GM21447 (cell line): ENCODE measurements around the gene CARF.
"Not testable (repeated sequence)": the region's sequence is repeated elsewhere in the genome, so short reads cannot be mapped to it uniquely, and the experiment has no call there.

Experiments used
- ATAC-seq: cut with Tn5 transposase; IDR thresholded peaks from one replicate; pipeline ENCODE4 v1.9.1; 2021; ENCODE audit not compliant: unreplicated experiment

CARF gene

DNA sequence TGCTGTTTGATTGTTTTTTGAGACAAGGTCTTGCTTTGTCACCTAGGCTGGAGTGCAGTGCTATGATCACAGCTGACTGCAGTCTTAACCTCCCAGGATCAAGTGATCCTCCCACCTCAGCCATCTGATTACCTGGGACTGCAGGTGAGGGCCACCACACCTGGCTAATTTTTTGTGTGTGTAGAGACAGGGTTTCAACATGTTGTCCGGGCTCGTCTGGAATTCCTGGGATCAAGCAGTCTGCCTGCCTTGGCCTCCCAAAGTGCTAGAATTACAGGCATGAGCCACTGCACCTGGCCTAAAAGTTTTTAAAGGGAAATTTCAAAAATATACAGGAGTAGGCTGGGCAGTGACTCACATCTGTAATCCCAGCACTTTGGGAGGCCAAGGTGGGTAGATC lies 22.4 kb downstream of the CARF start:
- no peak for ATAC-seq

DNA sequence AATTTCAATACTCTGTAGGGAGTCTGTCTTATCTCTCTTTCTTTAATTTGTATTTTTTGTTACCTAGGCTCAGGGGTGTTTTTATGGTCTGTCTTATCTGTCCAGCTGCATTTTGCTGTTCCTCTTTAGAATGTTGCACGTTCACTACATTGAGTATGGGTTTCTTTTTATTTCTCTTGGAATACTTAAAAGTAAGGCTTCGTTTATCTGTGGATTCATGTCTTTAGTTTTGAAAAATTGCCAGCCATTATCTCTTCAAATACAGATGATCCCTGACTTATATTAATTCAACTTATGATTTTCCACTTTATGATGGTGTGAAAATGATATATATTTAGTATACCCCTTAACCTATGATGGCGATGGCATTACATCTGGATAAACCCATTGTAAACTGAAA lies 26.9 kb downstream of the CARF start:
- ATAC-seq: no peak

DNA sequence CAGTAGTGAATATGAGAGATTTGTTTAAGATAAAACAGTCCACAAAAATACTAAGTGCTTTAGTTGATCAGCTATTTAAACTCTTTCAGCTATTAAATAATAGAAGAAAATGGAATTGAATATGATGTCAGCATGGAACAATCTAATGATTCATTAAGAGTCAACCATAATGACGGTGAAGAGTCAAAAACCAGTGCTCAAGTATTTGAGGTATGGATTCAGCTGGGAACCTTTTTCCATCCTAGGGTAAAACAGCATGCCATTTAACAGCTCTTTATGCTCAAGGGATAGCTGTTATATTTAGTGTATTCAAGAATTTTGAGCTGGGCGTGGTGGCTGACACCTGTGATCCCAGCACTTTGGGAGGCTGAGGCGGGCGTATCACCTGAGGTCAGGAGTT lies 29.7 kb downstream of the CARF start:
- ATAC-seq: no peak

DNA sequence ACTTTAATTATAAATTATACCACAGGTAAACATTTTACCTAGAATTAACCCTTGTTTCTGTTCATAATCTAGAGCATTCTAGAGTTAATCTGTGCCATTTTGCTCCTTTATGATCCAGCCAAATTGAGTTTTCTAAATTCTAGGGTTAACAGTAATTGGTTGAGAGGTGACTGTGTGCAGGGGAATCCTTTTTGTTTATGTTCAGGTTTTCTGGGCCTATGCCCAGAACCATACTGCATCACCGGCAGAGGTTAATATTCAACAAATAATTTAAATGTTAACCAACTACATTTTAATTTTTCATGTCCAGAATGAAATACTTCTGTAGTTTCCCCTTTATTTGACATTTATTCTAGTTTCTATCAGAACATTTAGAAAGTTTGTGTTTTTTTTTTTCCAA lies 32.3 kb downstream of the CARF start:
- ATAC-seq: no peak

- no peak for ATAC-seq
Measured at GRCh38 chr2:202944816-202945215, 32.7 kb downstream of the CARF start.

GRCh38 chr2:202945497-202945896 lies 33.4 kb downstream of the CARF start:
- no peak for ATAC-seq

DNA sequence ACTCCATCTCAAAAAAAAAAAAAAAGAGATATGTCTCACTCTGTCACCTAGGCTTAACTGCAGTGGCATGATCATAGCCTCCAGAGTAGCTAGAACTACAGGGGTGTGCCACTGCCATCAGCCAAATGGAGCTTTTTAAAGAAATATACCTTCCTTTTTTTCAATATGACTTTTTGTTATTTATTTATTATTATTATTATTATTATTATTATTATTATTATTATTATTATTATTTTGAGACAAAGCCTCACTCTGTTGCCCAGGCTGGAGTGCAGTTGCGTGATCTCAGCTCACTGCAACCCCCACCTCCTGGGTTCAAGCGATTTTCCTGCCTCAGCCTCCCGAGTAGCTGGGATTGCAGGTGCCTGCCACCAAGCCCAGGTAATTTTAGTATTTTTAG lies 37.3 kb downstream of the CARF start:
- not testable (repeated sequence) for ATAC-seq

DNA sequence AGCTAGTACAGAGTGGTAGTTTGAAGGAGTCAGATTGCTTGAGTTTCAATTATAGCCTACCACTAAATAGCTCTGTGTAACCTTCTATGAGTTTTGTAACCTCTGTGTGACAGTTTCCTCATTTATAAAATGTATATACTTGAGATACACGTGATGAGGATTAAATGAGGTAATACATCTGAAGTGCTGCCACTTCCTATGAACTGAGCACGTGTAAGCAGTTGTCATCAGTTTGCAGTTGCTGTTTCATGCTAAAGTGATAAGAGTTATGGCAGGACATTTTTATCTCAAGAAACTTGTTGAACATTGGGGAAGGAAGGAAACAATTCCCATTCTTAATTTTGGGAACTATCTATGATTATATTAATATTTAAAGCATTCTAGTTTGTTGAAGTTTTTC lies 38.5 kb downstream of the CARF start:
- no peak for ATAC-seq

GRCh38 chr2:202960524-202960923 lies 48.4 kb downstream of the CARF start:
- no peak for ATAC-seq

DNA sequence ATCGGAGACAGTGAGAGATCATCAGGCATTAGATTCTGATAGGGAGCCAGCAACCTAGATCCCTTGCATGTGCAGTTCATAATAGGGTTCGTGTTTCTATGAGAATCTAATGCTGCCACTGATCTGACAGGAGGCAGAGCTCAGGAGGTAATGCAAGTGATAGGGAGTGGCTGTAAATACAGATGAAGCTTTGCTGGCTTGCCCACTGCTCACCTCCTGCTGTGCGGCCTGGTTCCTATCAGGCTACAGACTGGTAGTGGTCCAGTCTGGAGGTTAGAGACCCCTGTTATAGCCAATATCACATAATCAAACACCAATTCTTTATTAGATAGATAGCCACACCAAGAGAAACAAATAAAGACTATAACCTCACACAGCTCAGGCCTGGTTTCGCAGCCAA lies 51.6 kb downstream of the CARF start:
- no peak for ATAC-seq

DNA sequence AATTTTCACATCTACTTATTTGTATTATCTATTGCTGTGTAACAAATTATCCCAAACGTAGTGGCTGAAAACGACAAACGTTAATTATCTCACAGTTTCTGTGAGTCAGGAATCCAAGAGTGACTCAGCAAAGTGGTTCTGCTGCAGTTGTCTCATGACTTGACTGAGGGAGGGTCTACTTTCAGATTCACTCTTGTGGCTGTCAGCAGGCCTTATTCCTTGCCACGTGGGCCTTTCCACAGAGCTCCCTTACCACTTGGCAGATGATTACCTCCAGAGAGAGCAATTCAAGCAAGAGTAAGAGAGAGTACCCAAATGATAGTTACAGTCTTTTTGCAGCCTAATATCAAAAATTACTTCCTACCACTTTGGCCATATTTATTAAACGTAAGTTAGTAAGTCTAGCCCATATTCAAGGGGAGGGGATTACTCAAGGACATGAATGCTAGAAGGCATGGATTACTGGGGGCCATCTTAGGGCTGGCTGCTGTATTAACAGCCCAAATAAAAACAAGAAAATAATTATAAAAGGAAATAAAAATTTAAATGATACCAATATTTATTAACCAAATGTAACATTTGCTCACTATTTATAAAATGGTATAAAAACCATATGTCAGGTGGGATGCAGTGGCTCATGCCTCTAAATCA lies 53.9 kb downstream of the CARF start:
- peak; percentile 85 for ATAC-seq

GRCh38 chr2:202969404-202969803 lies 57.3 kb downstream of the CARF start:
- ATAC-seq: not testable (repeated sequence)

DNA sequence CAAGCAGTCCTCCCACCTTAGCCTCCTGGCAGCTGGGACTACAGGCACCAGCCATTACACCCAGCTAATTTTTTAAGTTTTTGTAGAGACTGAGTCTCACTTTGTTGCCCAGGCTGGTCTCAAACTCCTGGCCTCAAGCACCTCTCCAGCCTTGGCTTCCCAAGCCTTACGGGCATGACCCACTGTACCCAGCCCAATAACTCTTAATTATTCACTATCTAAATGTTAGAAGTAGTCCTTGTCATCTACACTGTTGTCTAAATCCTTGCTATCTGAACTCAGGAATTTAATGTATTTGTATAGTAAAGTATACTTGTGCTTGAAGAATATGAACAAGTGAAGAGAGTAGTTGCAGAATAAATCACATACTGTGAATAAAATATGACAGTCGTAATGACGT lies 64.7 kb downstream of the CARF start:
- no peak for ATAC-seq

GRCh38 chr2:202982779-202983491 lies 70.9 kb downstream of the CARF start:
- no peak for ATAC-seq

GRCh38 chr2:202989749-202990148 lies 77.7 kb downstream of the CARF start:
- no peak for ATAC-seq

GRCh38 chr2:202990501-202990900 lies 78.4 kb downstream of the CARF start:
- no peak for ATAC-seq

DNA sequence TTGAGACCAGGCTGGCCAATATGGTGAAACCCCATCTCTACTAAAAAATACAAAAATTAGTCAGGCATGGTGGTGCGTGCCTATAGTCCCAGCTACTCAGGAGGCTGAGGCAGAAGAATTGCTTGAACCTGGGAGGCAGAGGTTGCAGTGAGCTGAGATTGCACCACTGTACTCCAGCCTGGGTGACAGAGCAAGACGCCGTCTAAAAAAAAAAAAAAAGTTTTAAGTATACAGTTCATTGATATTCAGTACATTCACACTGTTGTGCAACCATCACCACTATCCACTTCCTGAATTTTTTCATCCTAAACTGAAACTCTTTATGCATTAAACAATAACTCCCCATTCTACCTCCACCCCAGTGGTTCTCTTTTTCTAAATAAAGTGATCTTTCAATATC lies 85.0 kb downstream of the CARF start:
- not testable (repeated sequence) for ATAC-seq

- ATAC-seq: no peak
Measured at GRCh38 chr2:203002054-203002821, 90.2 kb downstream of the CARF start.

DNA sequence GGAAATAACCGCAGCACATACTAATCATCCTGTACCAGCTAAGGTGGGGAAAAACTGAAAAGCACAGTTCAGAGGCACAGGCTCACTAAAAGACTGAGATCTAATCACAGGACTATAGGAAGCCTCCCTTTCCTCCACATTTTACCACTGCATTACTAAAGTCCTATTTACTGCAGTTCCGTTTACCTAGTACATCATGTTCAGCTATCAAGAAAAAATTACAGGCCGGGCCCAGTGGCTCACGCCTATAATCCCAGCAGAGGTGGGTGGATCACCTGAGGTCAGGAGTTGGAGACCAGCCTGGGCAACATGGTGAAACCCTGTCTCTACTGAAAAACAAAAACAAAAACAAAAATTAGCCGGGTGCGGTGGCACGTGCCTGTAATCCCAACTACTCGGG lies 91.6 kb downstream of the CARF start:
- ATAC-seq: no peak

DNA sequence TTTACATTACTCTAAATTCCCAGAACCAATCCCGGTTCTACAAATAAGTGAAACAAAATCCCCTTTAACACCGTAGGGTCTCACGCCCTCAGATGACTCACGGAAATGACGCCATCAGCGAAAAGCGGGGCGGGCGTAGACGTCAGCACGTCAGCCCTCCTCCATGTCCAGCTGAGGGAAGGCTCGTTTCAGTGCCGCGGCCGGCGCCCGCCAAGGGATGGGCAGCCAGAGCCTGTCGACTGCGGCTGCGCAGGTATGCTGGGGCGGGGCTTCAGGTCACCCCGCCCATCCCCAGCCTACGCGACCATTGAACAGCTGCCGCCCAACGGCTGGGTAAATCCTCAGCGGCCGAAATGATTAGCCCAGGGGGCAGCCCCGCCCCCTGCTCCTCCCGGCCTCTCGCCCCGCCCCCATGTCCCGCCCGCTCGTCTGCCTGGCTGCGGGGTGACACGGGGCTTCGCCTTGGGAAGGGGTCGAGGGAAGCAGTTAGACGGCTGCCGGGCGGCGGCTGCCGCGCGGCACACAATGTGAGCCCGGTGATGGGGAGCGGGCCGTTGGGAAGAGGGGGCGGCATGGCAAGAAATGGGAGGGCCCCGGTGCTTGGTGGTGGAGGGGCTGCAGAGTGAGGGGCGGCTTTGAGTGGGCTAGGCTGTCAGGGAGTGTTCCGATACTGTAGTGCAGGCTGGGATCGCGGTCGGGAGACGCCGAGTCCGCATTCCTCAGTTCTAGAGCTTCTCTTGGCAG lies 102.6 kb downstream of the CARF start, which contains the start of gene NBEAL1:
NBEAL1 (plus strand) TSS at position 420 of the 744 bp plus-strand sequence. CDS start 1,510 bp downstream, outside the sequence.
- ATAC-seq: peak; percentile 96

- no peak for ATAC-seq
Measured at GRCh38 chr2:203016716-203017115, 104.6 kb downstream of the CARF start.
